Right renal cortex interstitium (tissue), 3 donors: ENCODE measurements around the gene NUP205. TPM values are rescaled to one million over a fixed set of nuclear protein-coding genes. Genes with fewer than 3 reads are reported as not detected.
"Not testable (repeated sequence)": the region's sequence is repeated elsewhere in the genome, so short reads cannot be mapped to it uniquely, and the experiment has no call there.

Source experiments
- DNase-seq, 3 donors: peaks; one replicate each; pipeline ENCODE4 v3.0.0-alpha.2; 2013; ENCODE audit warnings: low read depth in 3 of 3, low spot score in 2 of 3
- polyA plus RNA-seq, 3 donors: library from polyadenylated mRNA; unstranded; fragments of 120-200 nt; gene quantifications; one replicate each; pipeline ENCODE4 v1.2.1, GENCODE V29; 2013; ENCODE audit not compliant: insufficient read length in 3 of 3

NUP205 gene
- polyA plus RNA-seq, 3 donors = 64.1 to 72.5 (median 72.0) TPM

GRCh38 chr7:135620447-135620846, 62.7 kb downstream of the NUP205 start:
- no peak for DNase-seq

- DNase-seq = peak; percentile 42 to 67 (median 62)
These were observed 63.5 kb downstream of the NUP205 start for GRCh38 chr7:135620980-135621850.

GRCh38 chr7:135634191-135634878, 76.6 kb downstream of the NUP205 start:
- DNase-seq = no peak

- DNase-seq = not testable (repeated sequence)
These were observed 82.0 kb downstream of the NUP205 start for GRCh38 chr7:135639690-135640089.

- DNase-seq = no peak
These were observed 86.4 kb downstream of the NUP205 start for GRCh38 chr7:135644154-135644553.

GRCh38 chr7:135644729-135645128, 87.0 kb downstream of the NUP205 start:
- no peak for DNase-seq

GRCh38 chr7:135645296-135645904, 87.7 kb downstream of the NUP205 start:
- DNase-seq = no peak

GRCh38 chr7:135647755-135648154, 90.0 kb downstream of the NUP205 start:
- no peak for DNase-seq

GRCh38 chr7:135648235-135648634, 90.5 kb downstream of the NUP205 start:
- DNase-seq = no peak

GRCh38 chr7:135650831-135651573, 93.3 kb downstream of the NUP205 start:
- no peak for DNase-seq

GRCh38 chr7:135653340-135654080, 95.8 kb downstream of the NUP205 start:
- no peak for DNase-seq

- DNase-seq = no peak
These were observed 100.8 kb downstream of the NUP205 start for GRCh38 chr7:135658564-135658963.

GRCh38 chr7:135659159-135659846, 101.6 kb downstream of the NUP205 start:
- no peak for DNase-seq

- no peak for DNase-seq
These were observed 103.8 kb downstream of the NUP205 start for GRCh38 chr7:135661311-135662122.

GRCh38 chr7:135662123-135662372, 104.3 kb downstream of the NUP205 start:
- no peak for DNase-seq

- DNase-seq = peak; percentile 72 to 82 (median 81)
These were observed 104.8 kb downstream of the NUP205 start, which contains the start of gene STMP1 for GRCh38 chr7:135662373-135663114. TSS of gene STMP1 (plus strand) at chr7:135662514.

- DNase-seq = no peak
These were observed 106.4 kb downstream of the NUP205 start for GRCh38 chr7:135664046-135664589.

- DNase-seq = no peak
These were observed 107.3 kb downstream of the NUP205 start for GRCh38 chr7:135665042-135665441.
